ENCODE data around the gene SIAH3. TPM values are rescaled to one million over a fixed set of nuclear protein-coding genes. Genes with fewer than 3 reads are reported as not detected.

Gene SIAH3
- total RNA-seq = not detected

GRCh38 chr13:45851171-45851921, at the start of gene SIAH3:
Gene SIAH3, minus strand, starts transcription at chr13:45851753. Its CDS starts 124 bp downstream, at chr13:45851629.

Small RNA genes lying within 50 kb of the gene (small RNA-seq; reads per million reads assigned to genes)
- gene RF00017 = 0 reads per million in 2 donors

Other genes starting within 250 kb of the SIAH3 start
- gene ERICH6B, start 236.0 kb downstream of the SIAH3 start, total RNA-seq = not detected
- gene CBY2, start 149.4 kb downstream of the SIAH3 start, total RNA-seq = not detected
- 10 to 100 TPM; 18.2 to 28.3 TPM for gene ZC3H13, start 201.0 kb upstream of the SIAH3 start, total RNA-seq